Activated CD8-positive, alpha-beta T cell treated with anti-CD3 and anti-CD28 coated beads for 36 hours (primary cell): Measurements from ENCODE around the gene CERS6. TPM values are rescaled to one million over a fixed set of nuclear protein-coding genes. Genes with fewer than 3 reads are reported as not detected.

Experiments
- ATAC-seq: fragments of 200-7000 bp; cut with Tn5 transposase; one replicate; pipeline ENCODE4 v1.10.0; 2021; ENCODE audit warnings: mild to moderate bottlenecking, moderate library complexity
- CTCF ChIA-PET: fragments of 350-600 bp; sonication (Branson Sonifier 250); formaldehyde crosslinking; loops from one replicate; lab custom pipeline; 2021; ENCODE audit warnings: antibody characterized with exemption; lab: Charles Lee
- POLR2A ChIA-PET: fragments of 350-600 bp; sonication (Branson Sonifier 250); formaldehyde crosslinking; loops from one replicate; lab custom pipeline; 2021; ENCODE audit warnings: antibody characterized with exemption; lab: Charles Lee
- DNase-seq: peaks from one replicate; pipeline ENCODE4 v3.0.0-alpha.2; 2020
- H3K27ac Mint-ChIP-seq: one replicate; pipeline ENCODE4 v1.8.0; 2021; ENCODE audit warnings: mild to moderate bottlenecking, mixed read lengths
- H3K27me3 Mint-ChIP-seq: one replicate; pipeline ENCODE4 v1.8.0; 2021; ENCODE audit warnings: mixed read lengths
- H3K36me3 Mint-ChIP-seq: one replicate; pipeline ENCODE4 v1.8.0; 2021; ENCODE audit warnings: low read depth, mixed read lengths
- H3K4me1 Mint-ChIP-seq: one replicate; pipeline ENCODE4 v1.8.0; 2021; ENCODE audit warnings: low read depth, mixed read lengths
- H3K4me3 Mint-ChIP-seq: one replicate; pipeline ENCODE4 v1.8.0; 2021; ENCODE audit warnings: mild to moderate bottlenecking, moderate library complexity, mixed read lengths
- H3K9me3 Mint-ChIP-seq: one replicate; pipeline ENCODE4 v1.8.0; 2021; ENCODE audit warnings: mixed read lengths
- CTCF ChIP-seq: fragments of 200-600 bp; IDR thresholded peaks from one replicate; pipeline ENCODE4 v1.8.0; 2022; ENCODE audit warnings: antibody characterized with exemption, mild to moderate bottlenecking
- intact Hi-C: fragments of 100-400 bp; cut with micrococcal nuclease; formaldehyde crosslinking; loops from one replicate; pipeline ENCODE4 v1.10.0; 2022
- total RNA-seq, 2 experiments: library from RNA; stranded (reverse); gene quantifications; one replicate each; pipeline ENCODE4 v1.2.3, GENCODE V29; 2021

CERS6 gene
- total RNA-seq, 2 experiments from 2014 or later: 15.4 to 16.1 TPM

DNA sequence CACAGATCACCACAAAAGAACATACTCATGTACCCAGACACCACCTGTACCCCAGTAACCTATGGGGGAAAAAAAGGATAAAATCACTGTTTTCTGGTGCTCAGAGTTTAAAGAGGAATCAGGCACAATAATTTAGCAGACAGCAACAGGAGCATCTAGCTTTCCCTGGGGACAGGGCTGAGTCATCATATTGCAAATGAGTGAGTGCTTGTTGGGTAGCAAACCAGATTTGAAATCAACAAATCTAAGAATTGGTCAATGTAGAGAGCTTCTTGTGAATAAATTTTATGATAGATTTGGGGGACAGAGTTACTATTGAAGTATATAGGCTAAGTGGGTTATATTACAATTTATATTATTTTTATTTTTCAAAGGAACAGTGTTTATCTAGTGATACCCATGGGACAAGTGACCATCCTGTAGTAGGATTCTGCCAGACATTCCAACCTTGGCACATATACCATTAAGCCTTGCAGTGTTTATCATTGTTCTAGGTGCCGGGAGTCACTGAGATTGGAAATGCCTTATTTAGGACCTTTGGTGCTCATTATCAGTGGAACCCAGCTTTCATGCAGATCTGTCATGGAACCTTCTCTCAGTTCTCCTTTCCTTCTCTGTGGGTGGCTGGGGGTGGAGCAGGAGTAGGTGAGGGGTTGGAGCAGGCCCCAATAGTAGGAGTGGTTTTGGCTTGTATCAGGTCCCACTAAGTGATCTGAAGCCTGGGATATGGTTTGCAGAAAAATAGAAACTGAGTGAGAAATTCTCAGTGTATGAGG is 117.2 kb downstream of the CERS6 start:
- H3K9me3 Mint-ChIP-seq: no peaks in the 10 kb centered on the region
- no peak for DNase-seq
- no peaks in the 10 kb centered on the region for H3K27me3 Mint-ChIP-seq
- H3K27ac Mint-ChIP-seq: no peak overlapping the region
- intact Hi-C loops: no loop called here
- H3K4me1 Mint-ChIP-seq: peaks cover 11% of the 10 kb centered on the region
- ChIA-PET CTCF (no interaction called here), POLR2A (no interaction called here)
- no peak overlapping the region for H3K4me3 Mint-ChIP-seq
- ATAC-seq: no peak
- no peak for TF ChIP-seq CTCF
- H3K36me3 Mint-ChIP-seq: peaks cover 6% of the 10 kb centered on the region

DNA sequence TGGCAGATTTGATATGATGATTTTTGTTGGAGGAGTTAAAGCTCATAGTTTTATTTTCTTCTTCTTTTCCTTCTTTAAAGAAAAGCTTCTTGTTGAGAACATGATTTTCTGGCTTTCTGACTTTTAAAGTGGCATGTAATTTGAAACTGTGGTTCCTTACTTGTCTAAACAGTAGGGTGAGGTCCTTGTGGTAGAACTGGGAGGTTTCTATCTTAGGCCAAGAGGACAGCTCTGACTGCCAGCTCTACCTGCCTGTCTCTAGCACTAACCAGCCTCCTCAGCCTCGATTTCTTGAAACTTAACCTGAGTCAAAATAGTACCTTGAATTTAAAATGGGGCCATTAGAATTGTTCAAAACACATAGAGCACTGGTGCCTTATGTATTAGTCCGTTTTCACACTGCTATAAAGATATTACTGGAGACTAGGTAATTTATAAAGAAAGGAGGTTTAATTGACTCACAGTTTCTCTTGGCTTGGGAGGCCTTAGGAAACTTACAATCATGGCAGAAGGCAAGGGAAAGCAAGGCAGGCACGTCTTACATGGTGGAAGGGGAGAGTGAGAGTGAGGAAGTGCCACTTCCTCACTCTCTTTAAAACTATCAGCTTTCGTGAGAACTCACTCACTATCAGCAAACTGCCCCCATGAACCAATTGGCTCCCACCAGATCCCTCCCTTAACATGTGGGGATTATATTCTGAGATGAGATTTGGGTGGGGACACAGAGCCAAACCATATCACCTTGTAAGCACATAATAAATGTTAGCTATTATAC is 119.0 kb downstream of the CERS6 start:
- Mint-ChIP-seq H3K27me3 (no peaks in the 10 kb centered on the region), H3K4me3 (no peak overlapping the region), H3K4me1 (peaks cover 17% of the 10 kb centered on the region), H3K9me3 (no peaks in the 10 kb centered on the region), H3K36me3 (peaks cover 9% of the 10 kb centered on the region), H3K27ac (no peak overlapping the region)
- DNase-seq (no peak), ATAC-seq (no peak)
- CTCF ChIA-PET: no interaction called here
- POLR2A ChIA-PET: no interaction called here
- no peak for TF ChIP-seq CTCF
- intact Hi-C loops: no loop called here

- Mint-ChIP-seq H3K27me3 (no peaks in the 10 kb centered on the region), H3K4me1 (peaks cover 35% of the 10 kb centered on the region), H3K36me3 (peaks cover 14% of the 10 kb centered on the region), H3K4me3 (no peak overlapping the region), H3K9me3 (peaks cover 2% of the 10 kb centered on the region), H3K27ac (no peak overlapping the region)
- ATAC-seq (no peak), DNase-seq (no peak)
- CTCF ChIA-PET: no interaction called here
- no peak for TF ChIP-seq CTCF
- intact Hi-C loops: no loop called here
- POLR2A ChIA-PET: no interaction called here
Observed at GRCh38 chr2:168577885-168578284, 121.8 kb downstream of the CERS6 start.

DNA sequence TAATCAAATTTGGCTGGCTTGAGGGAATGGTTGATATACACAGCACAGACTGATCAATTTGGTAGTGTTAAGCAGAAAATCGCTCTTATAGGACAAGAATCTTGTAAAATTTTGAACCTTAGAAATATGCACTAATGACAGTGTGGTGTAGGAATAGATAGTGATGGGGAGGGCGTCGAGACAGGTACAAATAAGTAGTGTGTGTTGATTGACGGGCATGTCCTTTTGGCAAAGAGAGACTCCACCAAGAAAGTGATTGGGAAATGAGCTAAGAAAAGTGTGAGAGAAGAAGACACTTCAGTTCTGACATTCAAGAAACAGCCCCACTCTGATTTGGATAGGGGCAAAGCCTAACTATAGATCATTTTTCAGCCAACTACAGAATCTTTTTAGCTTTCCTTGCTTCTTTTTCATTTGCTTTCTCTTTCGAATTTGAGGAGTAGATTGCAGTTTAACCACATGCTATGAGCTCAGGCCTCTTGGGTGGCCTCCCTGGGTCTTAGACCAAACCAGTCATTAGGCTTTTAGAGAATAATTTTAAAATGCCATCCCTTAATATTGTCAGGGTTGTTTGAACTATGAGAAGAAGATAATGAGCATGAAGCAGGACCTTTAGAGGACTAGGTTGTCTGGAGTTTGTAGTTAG is 127.1 kb downstream of the CERS6 start:
- peak overlapping the region; percentile 72 for H3K27ac Mint-ChIP-seq
- POLR2A ChIA-PET: interaction anchor here (0.8 kb wide), 1 partner anchor 14 kb away, joined by 4 read pairs; no protein-coding TSS in a partner anchor
- H3K36me3 Mint-ChIP-seq: peaks cover 15% of the 10 kb centered on the region
- ATAC-seq (peak; percentile 67), DNase-seq (peak; percentile 17)
- peak overlapping the region; percentile 2 for H3K4me3 Mint-ChIP-seq
- intact Hi-C loops: no loop called here
- H3K4me1 Mint-ChIP-seq: peaks cover 52% of the 10 kb centered on the region
- no peak for TF ChIP-seq CTCF
- peaks cover 2% of the 10 kb centered on the region for H3K9me3 Mint-ChIP-seq
- H3K27me3 Mint-ChIP-seq: no peaks in the 10 kb centered on the region
- CTCF ChIA-PET: no interaction called here
